HG02610 (cell line): ENCODE results near the gene MRPL18.
"Not testable (repeated sequence)": the region's sequence is repeated elsewhere in the genome, so short reads cannot be mapped to it uniquely, and the experiment has no call there.

ENCODE experiments used
- ATAC-seq: cut with Tn5 transposase; IDR thresholded peaks from one replicate; pipeline ENCODE4 v1.9.1; 2021; ENCODE audit warnings: mild to moderate bottlenecking, moderate library complexity; ENCODE audit not compliant: unreplicated experiment

MRPL18 gene

GRCh38 chr6:159790149-159790955 is at the start of gene MRPL18:
Gene MRPL18, plus strand, starts transcription at chr6:159790467. Its CDS starts 121 bp downstream, at chr6:159790588.
- ATAC-seq: peak; percentile 86

GRCh38 chr6:159742165-159742564 is 48.1 kb upstream of the MRPL18 start:
- ATAC-seq: no peak

GRCh38 chr6:159745081-159745480 is 45.2 kb upstream of the MRPL18 start:
- ATAC-seq: no peak

- no peak for ATAC-seq
Observed at GRCh38 chr6:159746759-159747158, 43.5 kb upstream of the MRPL18 start.

- not testable (repeated sequence) for ATAC-seq
Observed at GRCh38 chr6:159748127-159748526, 42.1 kb upstream of the MRPL18 start.

- ATAC-seq: no peak
Observed at GRCh38 chr6:159751448-159751847, 38.8 kb upstream of the MRPL18 start.

GRCh38 chr6:159753081-159753872 is 37.0 kb upstream of the MRPL18 start:
- ATAC-seq: no peak

- ATAC-seq: no peak
Observed at GRCh38 chr6:159754401-159754800, 35.9 kb upstream of the MRPL18 start.

GRCh38 chr6:159754959-159755914 is 35.0 kb upstream of the MRPL18 start:
- ATAC-seq: no peak

- no peak for ATAC-seq
Observed at GRCh38 chr6:159756508-159756907, 33.8 kb upstream of the MRPL18 start.

- ATAC-seq: no peak
Observed at GRCh38 chr6:159758031-159759001, 32.0 kb upstream of the MRPL18 start.

GRCh38 chr6:159759645-159760044 is 30.6 kb upstream of the MRPL18 start:
- ATAC-seq: no peak

- ATAC-seq: no peak
Observed at GRCh38 chr6:159760602-159761057, 29.6 kb upstream of the MRPL18 start.

- ATAC-seq: no peak
Observed at GRCh38 chr6:159761129-159761872, 29.0 kb upstream of the MRPL18 start.

GRCh38 chr6:159761873-159762680 is 28.2 kb upstream of the MRPL18 start, which contains the start of gene ACAT2:
Gene ACAT2, plus strand, starts transcription at chr6:159762045. Its CDS starts 43 bp downstream, at chr6:159762088.
- ATAC-seq: peak; percentile 99

GRCh38 chr6:159762681-159763293 is 27.5 kb upstream of the MRPL18 start:
- ATAC-seq: no peak

GRCh38 chr6:159766906-159767305 is 23.4 kb upstream of the MRPL18 start:
- ATAC-seq: no peak
